DMS 273 (cell line): ENCODE data around the gene CCNY.

ENCODE experiments used
- DNase-seq: peaks from one replicate; lab custom pipeline; 2025; ENCODE audit not compliant: unreplicated experiment; lab: John Stamatoyannopoulos, UW

Gene CCNY

DNA sequence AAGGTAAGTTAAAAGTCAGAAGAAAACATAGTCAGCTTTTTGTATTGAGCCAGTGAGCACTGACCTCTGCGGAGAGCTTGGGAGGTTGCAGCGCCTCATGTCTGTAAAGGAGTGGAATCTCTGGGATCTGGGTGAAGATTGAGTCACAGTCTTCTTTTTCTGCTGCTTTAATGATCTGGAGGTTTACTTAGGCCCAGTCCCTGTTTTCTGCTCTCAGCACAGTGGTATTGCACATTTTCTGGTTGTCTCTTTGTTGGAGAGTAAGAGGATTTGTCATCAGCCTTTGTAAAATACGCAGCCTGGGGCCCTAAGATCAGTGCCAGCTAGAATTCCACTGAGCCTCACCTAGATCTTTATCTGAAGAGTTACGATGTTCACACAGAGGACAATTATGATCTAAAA, 210.5 kb downstream of the CCNY start:
- DNase-seq = no peak

DNA sequence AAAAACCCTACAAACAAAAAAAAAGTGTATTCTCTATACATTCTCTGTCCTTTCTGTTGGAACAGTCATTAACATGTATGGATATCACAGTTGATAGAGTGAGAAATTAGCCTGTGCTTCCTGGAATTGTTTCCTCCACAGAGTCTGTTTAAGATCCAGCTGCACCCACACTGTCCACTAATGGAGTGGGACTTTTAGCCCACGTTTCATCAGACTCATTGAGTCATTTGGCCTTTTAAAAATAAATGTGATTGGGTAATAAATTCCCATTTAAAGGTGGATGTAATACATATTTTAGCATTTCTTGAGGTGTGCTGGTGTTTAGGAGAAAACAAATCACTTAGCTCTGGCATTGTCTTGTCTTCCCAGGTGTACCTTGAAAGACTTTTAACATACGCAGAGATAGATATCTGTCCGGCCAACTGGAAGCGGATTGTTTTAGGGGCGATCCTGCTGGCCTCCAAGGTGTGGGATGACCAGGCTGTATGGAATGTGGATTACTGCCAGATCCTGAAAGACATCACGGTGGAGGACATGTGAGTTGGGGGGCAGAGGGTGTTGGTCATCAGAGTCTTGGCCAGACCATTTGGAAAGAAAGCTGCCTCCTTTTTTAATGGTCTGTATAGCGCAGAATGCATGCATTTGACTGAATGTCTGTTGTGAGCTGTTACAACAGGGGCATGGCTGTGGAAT, 216.5 kb downstream of the CCNY start:
- DNase-seq = no peak

DNA sequence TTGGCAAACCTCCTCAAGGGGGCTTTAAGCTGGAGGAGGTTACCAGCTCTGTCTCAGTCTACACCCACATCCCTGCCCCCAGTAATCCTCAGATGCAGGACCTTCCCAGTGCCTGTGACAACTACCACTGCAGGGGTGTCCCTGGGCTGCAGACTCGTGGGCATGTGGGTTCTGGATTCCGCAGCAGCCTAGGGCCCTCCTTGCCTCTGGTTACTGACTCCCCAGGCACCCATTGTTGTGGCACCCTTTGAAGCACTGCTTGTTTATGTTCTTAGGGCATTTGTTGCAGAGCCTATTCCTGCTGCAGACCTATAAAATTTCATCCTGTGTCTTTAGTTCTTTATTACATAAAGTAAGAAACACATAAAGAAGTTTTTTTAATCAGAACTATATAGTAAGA, 217.7 kb downstream of the CCNY start:
- DNase-seq = no peak

DNA sequence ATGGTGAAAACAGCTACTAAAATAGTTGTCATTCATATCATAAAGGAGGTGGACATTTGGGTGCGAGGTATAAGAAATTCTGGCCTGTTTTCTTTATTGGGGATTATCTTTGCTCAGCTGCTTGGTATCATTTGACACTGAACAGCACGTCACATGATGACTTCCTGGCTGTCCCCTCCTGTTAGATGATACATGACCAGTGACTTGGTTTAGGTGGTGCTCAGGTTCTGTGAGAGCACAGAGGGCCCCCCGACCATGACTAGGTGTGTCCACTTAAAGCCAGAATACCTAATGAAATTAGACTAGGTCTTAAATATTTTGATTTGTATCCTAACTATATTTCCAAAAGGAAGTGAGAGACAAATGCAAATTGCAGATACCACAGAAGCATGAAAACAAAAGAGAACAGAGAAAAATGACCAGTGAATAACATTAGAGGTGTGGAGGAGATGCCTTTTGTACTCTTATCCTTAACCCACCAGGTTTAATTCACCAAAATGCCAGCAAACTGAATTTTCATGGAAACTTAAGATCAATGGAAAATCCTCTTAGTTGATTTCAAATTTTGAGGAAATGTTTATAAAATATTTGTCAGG, 218.2 kb downstream of the CCNY start:
- no peak for DNase-seq

DNA sequence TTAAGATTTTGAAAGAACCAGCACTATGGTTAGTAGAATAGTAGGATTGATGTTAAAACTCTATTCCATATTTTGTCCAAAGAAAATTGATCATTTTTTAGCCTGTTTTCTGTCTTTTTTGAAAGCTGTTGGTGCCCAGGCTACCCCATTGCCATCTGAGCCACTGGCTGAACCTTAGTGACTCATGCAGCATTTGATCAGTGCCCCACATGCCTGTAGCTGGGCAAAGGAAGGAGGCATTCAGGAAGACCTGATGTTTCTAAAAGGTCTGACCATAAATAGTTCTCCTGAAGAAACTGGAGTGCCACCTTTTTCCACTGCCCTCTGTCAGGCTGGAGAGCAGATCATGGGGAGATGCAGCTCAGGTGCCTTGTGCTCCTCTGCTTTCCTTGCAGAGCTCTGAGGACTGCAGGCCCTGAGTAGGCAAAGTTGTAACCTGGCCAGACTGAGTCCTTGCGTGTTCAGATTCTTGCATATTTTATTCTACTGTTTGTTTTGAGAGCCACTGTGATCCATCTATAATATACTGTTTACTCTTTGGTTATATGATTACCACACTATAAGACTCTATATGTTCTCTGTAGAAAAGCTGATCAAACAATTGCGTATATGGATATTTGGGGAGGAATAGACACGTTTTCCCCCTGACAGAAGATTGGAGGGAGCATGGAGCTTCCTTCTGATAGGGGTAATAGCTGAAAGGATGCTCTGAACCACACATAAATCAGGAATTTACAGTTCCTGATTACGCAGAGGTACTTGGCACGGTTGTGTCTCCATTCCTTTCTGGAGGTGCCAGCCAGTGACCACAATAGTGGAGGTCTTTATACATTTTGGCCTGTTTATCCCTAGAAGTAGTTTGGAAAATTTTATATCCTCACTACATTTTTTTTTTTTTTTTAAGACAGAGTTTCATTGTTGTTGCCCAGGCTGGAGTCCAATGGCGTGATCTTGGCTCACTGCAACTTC, 219.9 kb downstream of the CCNY start:
- DNase-seq = no peak

DNA sequence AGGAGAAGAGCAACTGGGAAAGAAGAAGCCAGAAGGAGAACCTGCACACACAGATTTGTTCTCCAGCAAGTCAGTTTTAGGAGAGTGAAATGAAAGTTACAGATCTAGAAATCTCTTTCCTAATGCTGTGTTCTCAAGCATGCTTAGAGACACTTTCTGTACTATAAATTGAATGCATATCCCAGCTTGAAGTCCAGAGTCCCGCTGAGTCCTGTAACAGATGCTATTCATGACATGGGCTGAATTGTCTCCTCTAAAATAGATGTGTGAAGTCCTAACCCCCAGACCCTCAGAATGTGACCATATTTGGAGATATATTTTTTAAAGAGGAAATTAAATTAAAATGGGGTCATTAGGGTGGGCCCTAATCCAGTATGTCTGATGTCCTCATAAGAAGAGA, 222.0 kb downstream of the CCNY start:
- no peak for DNase-seq

DNA sequence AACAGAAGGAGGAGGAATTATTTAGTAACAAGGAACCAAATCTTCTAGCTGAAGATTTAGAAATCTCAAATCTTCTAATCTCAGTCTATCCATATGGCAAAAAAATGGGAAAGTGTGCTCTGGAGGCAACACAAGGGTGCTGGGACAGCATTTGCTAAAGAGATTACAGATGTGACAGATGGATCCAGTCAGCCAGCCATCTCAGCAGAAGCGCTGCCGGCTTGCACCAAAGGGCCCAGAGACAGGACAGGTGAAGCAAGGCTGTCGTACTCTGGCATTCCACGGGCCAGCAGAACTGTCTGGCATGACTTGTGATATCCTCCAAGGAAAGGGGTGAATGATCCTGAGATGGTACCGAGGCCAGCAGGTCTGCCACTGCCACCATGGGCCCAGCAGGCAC, 223.1 kb downstream of the CCNY start:
- DNase-seq = no peak

DNA sequence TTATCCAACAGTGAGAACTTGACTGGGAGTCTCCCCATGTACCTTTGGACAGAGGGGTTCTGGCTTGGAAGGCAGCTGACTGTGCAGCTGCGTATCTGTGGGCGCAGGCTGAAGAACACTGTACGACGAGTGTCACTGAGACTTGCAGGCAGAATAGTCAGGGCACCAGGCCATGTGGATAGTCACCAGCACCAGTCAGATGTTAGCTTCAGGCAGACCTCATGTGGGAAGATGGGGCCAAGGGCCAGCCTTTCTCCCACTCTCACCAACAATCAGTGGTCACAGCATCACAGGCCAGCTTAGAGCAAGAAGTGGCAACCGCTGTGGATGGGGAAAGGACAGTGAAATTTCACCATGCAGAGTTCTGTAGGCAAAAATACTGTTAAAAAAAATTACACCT, 225.4 kb downstream of the CCNY start:
- no peak for DNase-seq

DNA sequence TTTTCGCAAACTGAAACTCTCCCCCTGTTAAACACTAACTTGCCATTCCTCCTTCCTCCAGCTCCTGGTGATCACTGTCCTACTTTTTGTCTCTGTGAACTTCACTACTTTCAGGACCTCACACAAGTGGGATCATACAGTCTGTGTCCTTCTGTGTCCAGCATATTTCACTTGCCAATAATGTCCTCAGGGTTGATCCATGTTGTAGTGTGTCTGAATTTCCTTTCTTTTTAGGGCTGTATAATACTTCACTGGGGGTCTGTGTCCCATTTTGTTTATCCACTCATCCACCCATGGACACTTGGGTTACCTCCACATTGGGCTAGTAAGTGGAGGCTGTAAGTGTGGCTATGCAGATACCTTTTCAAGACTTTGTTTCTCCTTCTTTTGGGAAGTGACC, 226.1 kb downstream of the CCNY start:
- DNase-seq = no peak

DNA sequence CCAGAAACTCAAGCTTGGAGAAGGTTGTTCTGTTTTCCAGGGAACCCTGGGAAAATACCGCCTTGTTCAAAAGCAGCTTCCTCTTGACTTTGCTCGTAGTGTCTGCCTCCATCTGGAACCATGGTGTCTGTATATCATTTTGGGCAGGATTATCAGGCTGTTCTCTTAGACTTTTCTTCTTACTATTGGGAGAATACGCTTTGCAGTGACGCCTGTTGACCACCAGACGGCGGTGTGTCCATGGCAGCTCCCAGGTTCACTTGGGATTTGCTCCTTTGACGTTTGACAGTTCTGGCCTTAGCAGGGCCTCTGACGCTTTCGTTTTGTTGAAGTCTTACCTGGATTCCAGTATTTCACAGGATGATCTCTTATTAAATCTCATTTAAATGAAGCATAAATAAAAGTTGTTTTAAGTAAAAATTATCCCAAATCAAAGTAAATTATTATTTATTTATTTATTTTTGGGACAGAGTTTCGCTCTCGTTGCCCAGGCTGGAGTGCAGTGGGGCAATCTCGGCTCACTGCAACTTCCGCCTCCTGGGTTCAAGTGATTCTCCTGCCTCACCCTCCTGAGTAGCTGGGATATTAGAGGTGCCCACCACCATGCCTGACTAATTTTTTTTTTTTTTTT, 227.1 kb downstream of the CCNY start:
- DNase-seq = peak; percentile 86

DNA sequence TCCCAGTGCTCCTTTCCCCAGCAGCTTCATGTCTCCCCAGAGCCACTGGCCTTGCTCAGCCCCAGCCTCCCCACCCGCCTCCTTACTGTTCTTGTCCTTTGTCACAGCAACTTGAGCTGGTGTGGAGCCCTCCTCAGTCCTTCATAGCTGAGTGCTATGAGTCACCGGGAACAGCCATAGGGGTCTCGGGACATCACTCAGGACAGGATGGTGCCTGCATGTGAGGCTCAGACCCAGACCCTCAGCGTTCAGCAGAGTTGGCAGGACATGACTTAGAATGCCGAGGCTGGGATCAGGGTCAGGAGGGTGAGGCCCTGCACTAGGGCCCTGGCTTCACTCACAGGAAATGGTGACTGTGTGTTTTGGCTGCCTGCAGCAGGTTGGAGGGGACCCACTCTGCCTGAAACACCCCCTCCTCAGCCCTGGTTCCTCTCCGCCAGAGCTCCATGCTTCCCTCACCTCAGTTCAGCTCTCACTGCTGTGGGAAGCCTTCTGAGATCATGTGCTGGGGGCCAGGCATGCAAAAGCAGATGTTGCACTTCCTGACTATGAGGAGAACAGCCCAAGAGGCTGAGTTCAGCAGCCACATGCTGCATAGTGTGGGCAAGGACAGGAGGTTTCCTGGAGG, 228.1 kb downstream of the CCNY start:
- no peak for DNase-seq

DNA sequence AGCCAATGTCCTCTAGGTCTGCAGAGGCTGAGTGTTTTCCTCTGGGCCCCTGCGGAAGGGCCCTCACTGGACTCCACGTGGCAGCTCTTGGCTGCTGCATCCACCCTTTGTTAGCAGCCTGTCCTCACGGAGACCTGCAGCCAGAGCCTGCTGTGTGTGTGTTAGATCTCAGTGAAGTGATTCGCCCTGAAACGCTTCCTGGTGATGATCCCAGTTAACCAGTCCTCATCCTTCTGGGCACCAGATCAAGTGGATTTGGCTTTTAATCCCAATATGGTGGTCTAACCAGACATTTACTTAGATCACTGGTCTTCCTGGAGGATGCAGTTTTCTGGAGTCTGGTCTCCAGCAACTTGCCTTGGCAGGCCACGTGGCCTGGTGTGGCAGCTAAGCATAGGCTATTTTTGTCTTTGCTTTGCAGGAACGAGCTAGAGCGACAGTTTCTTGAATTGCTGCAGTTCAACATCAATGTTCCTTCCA, 229.3 kb downstream of the CCNY start:
- no peak for DNase-seq

DNA sequence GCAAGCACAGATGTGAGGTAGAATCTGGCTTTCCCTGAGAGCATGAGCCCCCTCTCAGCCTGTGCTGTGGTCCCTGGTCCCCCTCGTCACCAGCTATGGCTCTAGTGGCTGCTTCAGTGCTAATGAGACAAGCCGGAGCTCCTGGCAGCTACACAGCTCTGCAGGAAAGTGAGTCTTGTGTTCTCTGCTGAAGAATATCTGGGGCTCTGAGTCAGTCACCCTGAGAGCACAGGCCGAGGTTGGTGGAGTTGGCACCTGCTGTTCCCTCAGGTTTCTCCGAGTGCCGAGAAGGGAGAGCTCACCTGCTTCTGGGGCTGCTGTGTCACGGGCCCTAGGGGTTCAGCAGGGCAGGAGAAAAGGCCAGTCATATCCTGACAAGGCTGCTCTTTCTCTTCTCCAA, 231.6 kb downstream of the CCNY start:
- DNase-seq = no peak

DNA sequence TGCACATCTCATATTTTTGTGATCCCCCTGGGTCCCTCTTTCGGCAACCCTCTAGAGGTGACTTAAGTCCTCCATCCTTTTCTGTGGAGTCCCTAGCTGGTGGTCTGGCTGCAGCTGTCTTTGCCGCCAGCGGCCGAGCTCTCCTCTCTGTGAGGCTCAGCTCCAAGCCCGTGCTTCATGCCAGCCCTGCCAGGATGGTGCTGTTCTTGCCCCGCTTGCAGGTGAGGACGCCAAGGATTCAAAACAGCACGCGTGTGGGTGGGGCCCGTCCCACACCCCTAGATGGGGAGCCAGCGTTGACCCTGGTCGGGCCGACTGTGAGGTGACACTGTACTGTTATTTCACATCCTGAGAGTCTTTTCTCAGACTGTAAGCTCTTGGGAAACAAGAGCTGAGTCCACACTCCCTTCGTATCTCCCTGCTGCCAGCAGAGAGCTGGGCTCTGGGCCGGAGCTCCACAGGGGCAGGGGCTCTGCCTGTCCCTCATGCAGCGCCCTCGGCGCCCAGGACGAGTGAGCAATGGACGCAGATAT, 232.2 kb downstream of the CCNY start:
- no peak for DNase-seq

DNA sequence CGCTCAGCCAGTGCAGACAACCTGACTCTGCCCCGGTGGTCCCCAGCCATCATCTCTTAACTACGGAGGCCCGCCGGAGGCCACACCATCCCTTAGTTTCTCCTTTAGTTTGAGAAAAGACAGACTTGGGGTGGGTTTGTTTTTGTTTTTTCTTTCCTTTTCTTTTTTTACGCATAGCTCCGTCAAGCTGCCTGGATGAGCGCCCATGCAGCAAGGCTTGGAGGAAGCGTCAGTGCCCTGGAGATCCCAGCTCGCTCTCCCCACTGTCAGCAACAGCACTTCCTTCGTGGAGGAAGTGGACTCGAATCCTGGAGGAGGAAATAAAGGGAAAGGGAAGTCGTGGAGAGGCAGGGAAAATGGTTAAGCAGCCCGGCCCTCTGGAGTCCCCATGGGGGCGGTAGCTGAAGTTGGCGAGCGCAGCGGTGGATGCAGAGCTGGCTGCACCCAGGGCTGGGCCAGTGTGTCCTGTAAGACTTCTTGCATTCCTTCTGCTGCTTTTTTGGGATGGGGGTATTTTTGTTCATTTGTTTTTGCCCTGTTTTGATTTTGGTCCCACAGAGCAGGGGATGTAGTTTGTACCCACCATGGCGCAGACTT, 232.9 kb downstream of the CCNY start:
- no peak for DNase-seq

DNA sequence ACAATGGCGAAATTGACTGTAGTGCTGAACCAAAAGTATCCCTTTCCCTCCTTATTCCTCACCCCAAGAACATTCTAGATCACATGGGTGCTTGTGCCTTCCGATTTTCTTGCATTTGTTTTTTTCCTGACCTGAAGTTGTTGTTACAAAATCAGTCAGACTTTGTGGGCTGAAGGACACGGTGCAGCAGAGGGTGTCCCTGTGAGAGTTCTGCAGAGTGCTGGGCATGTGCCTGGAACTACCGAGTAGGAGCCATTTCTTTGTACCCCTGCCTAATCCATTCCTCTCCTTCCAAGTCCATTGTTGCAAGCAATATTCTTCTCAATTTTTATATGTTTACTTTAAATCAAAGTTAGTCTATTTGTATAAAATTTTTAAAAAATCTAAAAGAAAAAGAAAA, 233.5 kb downstream of the CCNY start:
- DNase-seq = no peak

DNA sequence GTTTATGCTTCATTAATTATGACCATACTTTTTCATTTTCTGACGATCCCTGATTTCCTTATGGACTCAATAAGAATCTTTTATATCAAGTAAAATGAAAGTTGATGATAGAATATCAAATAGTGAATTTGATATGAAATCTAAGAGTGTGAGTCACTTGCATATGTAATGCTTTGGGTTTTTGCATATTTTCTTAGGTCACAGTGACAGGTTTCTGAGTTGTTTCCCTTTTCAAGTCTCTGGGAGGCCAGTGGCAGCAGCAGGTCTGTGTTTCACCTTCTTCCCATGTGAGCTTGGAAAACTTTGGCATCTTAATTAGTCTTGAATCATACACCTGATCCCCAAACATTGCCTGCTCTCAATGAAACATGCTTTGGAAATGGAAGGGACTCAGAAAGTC, 234.1 kb downstream of the CCNY start:
- no peak for DNase-seq

DNA sequence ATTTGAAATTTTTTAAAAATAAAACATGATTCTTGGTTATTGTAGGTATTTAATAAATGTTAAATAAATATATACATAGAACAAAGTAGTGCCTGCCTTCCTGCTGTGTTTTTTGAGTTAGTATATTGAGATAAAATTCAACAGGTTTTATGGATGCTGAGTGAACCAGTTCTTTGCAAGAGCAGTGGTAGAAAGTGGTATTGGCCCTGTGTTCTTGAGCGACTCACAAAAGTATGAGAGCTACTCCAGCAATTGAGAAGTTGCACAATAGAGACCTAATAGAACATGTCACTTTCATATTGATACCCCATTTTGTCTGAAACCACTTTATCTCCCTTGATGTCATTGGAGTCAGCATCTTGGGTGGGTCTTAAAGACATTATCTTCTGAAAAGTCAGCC, 236.3 kb downstream of the CCNY start:
- no peak for DNase-seq

DNA sequence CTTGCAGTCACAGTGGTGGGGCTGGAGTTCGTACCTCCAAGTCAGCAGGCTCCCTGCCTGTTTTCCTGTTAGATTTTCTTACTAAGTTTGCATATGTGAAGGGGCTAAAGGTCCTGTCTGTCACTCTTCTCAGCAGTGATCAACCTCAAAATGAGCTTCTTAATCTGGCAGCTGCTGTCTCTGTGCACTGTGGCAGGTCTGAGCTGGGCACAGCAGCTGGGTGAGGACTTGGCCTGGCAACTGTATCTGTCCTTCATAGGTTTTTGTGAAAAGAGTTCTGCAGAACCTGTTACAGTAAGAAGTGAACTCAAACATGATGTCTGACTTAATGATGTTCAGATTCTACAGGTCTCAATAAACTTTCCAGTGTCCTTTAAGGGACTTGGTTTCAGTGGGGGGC, 237.5 kb downstream of the CCNY start:
- no peak for DNase-seq

DNA sequence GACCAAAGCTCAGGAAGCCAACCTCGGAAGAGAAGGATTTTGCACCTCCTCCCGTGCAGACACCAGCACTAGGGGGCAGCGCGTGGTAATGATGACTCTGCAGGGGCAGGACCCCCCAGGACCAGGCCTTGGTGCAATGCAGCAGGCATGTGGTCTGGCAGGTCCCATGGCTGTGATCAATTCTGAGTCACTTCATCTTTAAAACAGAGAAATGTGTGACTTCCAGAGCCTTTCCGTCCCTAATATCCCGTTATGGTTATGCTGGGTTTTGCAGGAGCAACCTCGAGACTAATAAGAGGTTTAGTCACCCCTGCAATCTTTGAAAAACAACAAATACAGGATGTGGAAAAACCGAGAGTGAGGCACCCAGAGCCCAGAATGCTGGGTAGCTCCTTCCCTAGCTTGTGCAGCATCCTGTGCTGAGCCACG, 238.6 kb downstream of the CCNY start:
- no peak for DNase-seq
